ENCODE data around the gene MFN1.

Gene MFN1

DNA sequence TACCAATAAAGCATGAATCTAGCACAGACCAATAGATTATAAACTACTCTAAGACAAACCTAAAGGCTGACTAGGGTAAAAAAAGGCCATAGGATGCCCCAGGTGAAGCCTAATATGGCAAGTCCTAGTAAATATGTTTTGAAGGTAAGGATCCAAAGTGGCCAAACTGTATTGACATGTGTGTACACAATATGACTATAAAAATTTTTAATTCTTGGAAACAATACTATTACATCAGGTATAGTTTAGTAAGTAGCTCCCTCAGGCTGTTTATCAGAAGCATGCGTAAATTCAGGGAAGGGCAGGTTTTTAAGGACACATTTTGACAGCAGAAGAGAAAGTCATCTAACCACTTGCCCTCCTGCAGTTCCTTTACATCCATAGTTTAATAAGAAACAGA lies 84.9 kb downstream of the MFN1 start:
- no peak for DNase-seq

DNA sequence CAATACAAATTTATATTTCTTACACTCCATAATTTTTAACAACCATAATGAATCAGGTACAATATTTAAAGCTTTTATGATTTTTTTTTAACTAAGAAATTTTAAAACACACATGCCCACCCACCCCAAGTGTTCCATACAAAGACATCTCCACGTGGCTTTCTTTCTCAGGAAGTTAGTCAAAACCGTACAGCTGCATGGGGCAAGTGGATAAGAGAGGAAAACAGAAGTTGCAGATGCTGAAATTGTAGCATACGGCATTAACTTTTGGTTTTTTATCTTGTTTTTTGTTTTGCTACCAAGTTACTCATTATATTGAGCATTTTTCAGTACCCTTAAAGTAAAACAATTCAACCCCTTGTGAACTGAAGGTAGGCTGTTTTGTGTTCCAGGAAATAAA lies 89.0 kb downstream of the MFN1 start:
- DNase-seq: no peak

GRCh38 chr3:179438841-179439240 lies 91.3 kb downstream of the MFN1 start:
- DNase-seq: no peak

Data from activated naive CD4-positive, alpha-beta T cell treated with Interleukin-2 at 50 U/mL for 16 hours (primary cell).